Gastroesophageal sphincter (tissue), 4 donors: ENCODE results near the gene FRAT1. TPM values are rescaled to one million over a fixed set of nuclear protein-coding genes. Genes with fewer than 3 reads are reported as not detected.

Experiments used
- ATAC-seq: fragments of 150-250 bp; one replicate; pipeline ENCODE4 v1.9.1; 2016; ENCODE audit warnings: mild to moderate bottlenecking, moderate library complexity
- H3K27ac ChIP-seq, 4 donors: fragments of 200-600 bp; sonication (generic) in 3 of 4; 1 replicate in 3 of 4; 2 replicates in 1 of 4; pipeline ENCODE4 v1.5.1; 2016 to 2019
- H3K27me3 ChIP-seq: fragments of 200-600 bp; sonication (generic); one replicate; pipeline ENCODE4 v1.5.1; 2019
- H3K36me3 ChIP-seq, 2 donors: fragments of 200-600 bp; sonication (generic); one replicate each; pipeline ENCODE4 v1.5.1; 2019; ENCODE audit warnings: control low read depth in 1 of 2
- H3K4me1 ChIP-seq, 3 donors: fragments of 200-600 bp; sonication (generic); 1 replicate in 2 of 3; 2 replicates in 1 of 3; pipeline ENCODE4 v1.5.1; 2016 to 2019; ENCODE audit warnings: control low read depth in 2 of 3
- H3K4me3 ChIP-seq, 2 donors: fragments of 200-600 bp; sonication (generic); one replicate each; pipeline ENCODE4 v1.5.1; 2019; ENCODE audit warnings: mild to moderate bottlenecking in 1 of 2, moderate library complexity in 1 of 2
- H3K9me3 ChIP-seq, 3 donors: fragments of 200-600 bp; sonication (generic); one replicate each; pipeline ENCODE4 v1.5.1; 2017 to 2019; ENCODE audit warnings: control low read depth in 2 of 3
- CTCF ChIP-seq, 4 experiments: fragments of 200-600 bp in 2 of 4; fragments of 450-650 bp in 2 of 4; sonication (generic) in 1 of 4; IDR thresholded peaks; one replicate each; pipeline ENCODE4 v1.5.1; 2017 to 2019; ENCODE audit warnings: antibody characterized with exemption in 4 of 4, mild to moderate bottlenecking in 2 of 4, moderate library complexity in 2 of 4
- EP300 ChIP-seq: sonication (generic); formaldehyde crosslinking; IDR thresholded peaks from one replicate; pipeline ENCODE4 v1.6.1; 2017; ENCODE audit warnings: antibody characterized with exemption, mild to moderate bottlenecking
- POLR2A ChIP-seq, 2 donors: fragments of 450-650 bp; IDR thresholded peaks; one replicate each; pipeline ENCODE4 v1.6.1; 2017; ENCODE audit warnings: antibody characterized with exemption in 2 of 2, mild to moderate bottlenecking in 2 of 2, moderate library complexity in 1 of 2
- POLR2AphosphoS5 ChIP-seq: sonication (generic); formaldehyde crosslinking; IDR thresholded peaks from one replicate; pipeline ENCODE4 v1.6.1; 2017; ENCODE audit warnings: antibody characterized with exemption
- WGBS, 2 donors: methylation state at CpG; one replicate each; pipeline ENCODE4 v1.1.5; 2018; ENCODE audit warnings: low coverage in 1 of 2; 5-methylcytosine and 5-hydroxymethylcytosine counted together
- total RNA-seq, 4 donors: library from RNA; depleted of rRNA; stranded (reverse); fragments of >200 nt; gene quantifications; one replicate each; pipeline ENCODE4 v1.1.0, GENCODE V29; 2016

The FRAT1 gene
- total RNA-seq, 4 donors from 2014 or later: 5.1 to 8.0 (median 5.5) TPM

DNA sequence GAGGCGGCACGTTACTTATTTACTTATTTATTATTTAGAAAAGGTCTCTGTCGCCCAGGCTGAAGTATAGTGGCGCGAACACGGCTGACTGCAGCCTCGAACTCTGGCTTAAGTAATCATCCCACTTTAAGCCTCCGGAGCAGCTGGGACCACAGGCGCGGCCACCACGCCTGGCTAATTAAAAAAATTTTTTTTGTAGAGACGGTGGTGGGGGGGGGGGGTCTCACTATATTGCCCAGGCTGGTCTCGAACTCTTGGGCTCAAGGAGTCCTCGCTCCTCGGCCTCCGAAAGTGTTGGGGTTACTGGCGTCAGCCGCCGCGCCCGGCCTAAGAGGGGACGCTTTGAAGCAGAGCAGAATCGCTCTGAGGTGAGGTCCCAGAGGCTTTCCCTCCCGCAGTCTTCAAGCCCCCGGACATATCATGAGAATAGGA is 16.1 kb downstream of the FRAT1 start:
- Histone ChIP-seq H3K4me1 (peaks cover 0 to 67% (median 28%) of the 10 kb centered on the region in 3 donors), H3K27ac (peak overlapping the region; percentile 79 to 97 (median 96)), H3K36me3 (no peaks in the 10 kb centered on the region), H3K9me3 (no peaks in the 10 kb centered on the region), H3K27me3 (no peaks in the 10 kb centered on the region), H3K4me3 (peak overlapping the region; percentile 63 to 89)
- WGBS, 2 donors: 0 to 3% methylated on average over 9 to 17 of the region's 25 CpGs
- TF ChIP-seq CTCF (IDR thresholded peaks at IDR 0.05): no peak
- TF ChIP-seq POLR2A (IDR thresholded peaks at IDR 0.05): no peak
- TF ChIP-seq EP300: no peak
- no peak for TF ChIP-seq POLR2AphosphoS5
- no peak for ATAC-seq

DNA sequence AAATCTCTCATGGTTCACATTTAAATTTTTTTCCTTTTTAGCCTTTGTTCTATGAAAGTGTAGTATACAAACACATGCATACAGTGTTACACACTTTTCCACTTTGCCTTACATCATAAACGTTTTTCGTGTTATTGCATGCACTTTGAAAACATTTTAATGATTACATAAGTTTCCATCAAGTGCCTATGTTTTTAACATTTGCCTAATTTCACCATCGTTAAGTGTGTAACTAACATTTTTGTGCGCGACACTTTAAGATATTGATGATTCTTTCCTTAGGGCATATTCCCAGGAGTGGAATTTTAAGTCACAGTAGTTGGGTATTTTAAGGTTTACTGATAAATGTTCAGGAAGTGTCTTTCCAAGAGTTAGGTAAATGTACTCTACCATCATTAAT is 16.9 kb downstream of the FRAT1 start:
- WGBS, 2 donors: 50 to 72% methylated on average over 5 of the region's 5 CpGs
- H3K36me3 ChIP-seq: no peaks in the 10 kb centered on the region
- no peak overlapping the region for H3K4me3 ChIP-seq
- peaks cover 0 to 59% (median 26%) of the 10 kb centered on the region in 3 donors for H3K4me1 ChIP-seq
- no peak for ATAC-seq
- TF ChIP-seq CTCF (IDR thresholded peaks at IDR 0.05) (no peak), POLR2AphosphoS5 (no peak), EP300 (no peak), POLR2A (IDR thresholded peaks at IDR 0.05) (no peak)
- peak overlapping the region in 2 of 4 donors; percentile 58 to 97 for H3K27ac ChIP-seq
- no peaks in the 10 kb centered on the region for H3K27me3 ChIP-seq
- no peaks in the 10 kb centered on the region for H3K9me3 ChIP-seq

DNA sequence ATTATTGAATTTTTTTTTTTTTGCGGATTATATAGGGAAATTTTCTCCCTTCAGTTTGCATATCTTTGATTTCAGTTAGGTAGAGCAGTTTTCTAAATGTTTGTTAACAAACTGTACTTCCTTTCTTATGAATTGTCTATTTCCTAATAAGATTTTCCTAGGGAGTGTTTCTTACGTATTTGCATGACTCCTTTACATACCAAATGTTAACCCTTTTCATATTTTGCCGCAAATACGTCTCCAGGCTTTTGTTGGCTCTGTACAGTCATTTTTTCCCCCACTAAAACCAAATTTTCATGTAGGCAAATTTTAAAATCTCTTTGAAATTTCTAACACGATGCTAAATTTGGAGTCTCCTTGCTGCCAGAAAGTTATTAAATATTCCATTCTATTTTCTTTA is 17.4 kb downstream of the FRAT1 start:
- WGBS, 2 donors: 19 to 37% methylated on average over 5 of the region's 5 CpGs

DNA sequence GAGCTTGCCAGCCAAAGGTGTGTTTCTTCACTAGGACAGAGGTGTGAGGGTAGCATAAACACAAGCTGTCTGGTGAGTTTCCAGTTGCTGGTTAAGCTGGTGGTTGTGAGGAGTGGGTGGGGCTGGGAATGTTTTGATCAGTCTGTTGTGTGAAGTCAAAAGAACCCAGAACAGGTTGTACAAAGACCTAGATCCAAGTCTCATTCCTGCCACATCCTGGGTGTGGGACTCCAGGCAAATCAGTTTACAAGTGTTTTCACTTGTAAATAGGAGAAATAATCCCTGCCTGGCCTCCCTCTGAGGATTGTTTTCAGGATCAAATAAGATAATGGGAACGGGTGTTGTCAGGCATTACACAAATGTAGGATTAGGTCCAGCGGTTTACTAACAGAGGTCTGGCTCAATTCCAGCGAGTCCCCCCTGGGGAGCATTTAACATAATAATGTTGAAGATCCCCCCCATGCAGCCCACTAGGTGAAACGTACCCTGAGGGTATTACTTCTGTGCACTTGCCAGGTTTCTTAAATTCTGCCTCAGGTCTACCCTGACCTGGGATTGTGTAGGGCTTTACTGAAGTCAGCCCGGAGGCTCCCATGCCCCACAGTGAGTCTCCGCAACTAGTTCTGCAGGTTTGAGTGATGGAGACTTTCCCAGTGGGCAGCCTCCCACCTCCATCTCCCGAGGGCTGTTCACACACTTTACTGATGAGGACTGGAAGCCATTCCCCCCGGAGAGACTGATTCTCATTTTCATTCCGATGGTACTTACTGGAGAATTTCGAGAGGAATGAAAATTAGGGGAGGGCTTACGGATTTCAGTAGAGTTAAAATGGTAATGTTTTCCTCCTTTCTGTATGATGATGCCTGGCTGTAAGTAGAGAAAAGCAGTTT is 18.1 kb downstream of the FRAT1 start:
- H3K4me1 ChIP-seq: peaks cover 0 to 47% (median 14%) of the 10 kb centered on the region in 3 donors
- no peaks in the 10 kb centered on the region for H3K36me3 ChIP-seq
- TF ChIP-seq POLR2A (IDR thresholded peaks at IDR 0.05): no peak
- TF ChIP-seq POLR2AphosphoS5: no peak
- peak overlapping the region in 3 of 4 donors; percentile 58 to 69 (median 64) for H3K27ac ChIP-seq
- H3K9me3 ChIP-seq: no peaks in the 10 kb centered on the region
- ATAC-seq: no peak
- no peak overlapping the region for H3K4me3 ChIP-seq
- 9 to 13% methylated on average over 4 to 5 of the region's 11 CpGs for WGBS, 2 donors
- H3K27me3 ChIP-seq: no peaks in the 10 kb centered on the region

More for the DNA sequence above, 17.4 kb downstream of the FRAT1 start:
- H3K27me3 ChIP-seq: no peaks in the 10 kb centered on the region
- H3K9me3 ChIP-seq: no peaks in the 10 kb centered on the region
- H3K27ac ChIP-seq: peak overlapping the region in 3 of 4 donors; percentile 58 to 69 (median 64)
- TF ChIP-seq POLR2A (IDR thresholded peaks at IDR 0.05) (no peak), CTCF (IDR thresholded peaks at IDR 0.05) (no peak), EP300 (no peak), POLR2AphosphoS5 (no peak)
- no peaks in the 10 kb centered on the region for H3K36me3 ChIP-seq
- peaks cover 0 to 54% (median 22%) of the 10 kb centered on the region in 3 donors for H3K4me1 ChIP-seq
- no peak overlapping the region for H3K4me3 ChIP-seq
- no peak for ATAC-seq

GRCh38 chr10:97338041-97338440 is 19.0 kb downstream of the FRAT1 start:
- no peaks in the 10 kb centered on the region for H3K36me3 ChIP-seq
- peaks cover 0 to 39% (median 12%) of the 10 kb centered on the region in 3 donors for H3K4me1 ChIP-seq
- no peak overlapping the region for H3K4me3 ChIP-seq
- H3K27ac ChIP-seq: peak overlapping the region in 2 of 4 donors; percentile 58 to 64
- ATAC-seq: no peak
- H3K9me3 ChIP-seq: no peaks in the 10 kb centered on the region
- WGBS, 2 donors: 28% methylated on average over 5 of the region's 5 CpGs
- no peaks in the 10 kb centered on the region for H3K27me3 ChIP-seq
- no peak for TF ChIP-seq EP300
- no peak for TF ChIP-seq POLR2A (IDR thresholded peaks at IDR 0.05)
- TF ChIP-seq POLR2AphosphoS5: no peak
- no peak for TF ChIP-seq CTCF (IDR thresholded peaks at IDR 0.05)
